Stimulated activated CD8-positive, alpha-beta memory T cell treated with anti-CD3 and anti-CD28 coated beads, Interleukin-12 subunit alpha, Interleukin-12 subunit beta, amount 100 ng/mL, for 1 hour (primary cell): ENCODE results near the gene GPAT2.
"Not testable (repeated sequence)": the region's sequence is repeated elsewhere in the genome, so short reads cannot be mapped to it uniquely, and the experiment has no call there.

Experiments
- DNase-seq: peaks from one replicate; pipeline ENCODE4 v3.0.0-alpha.2; 2020; ENCODE audit warnings: low read depth

Gene GPAT2

DNA sequence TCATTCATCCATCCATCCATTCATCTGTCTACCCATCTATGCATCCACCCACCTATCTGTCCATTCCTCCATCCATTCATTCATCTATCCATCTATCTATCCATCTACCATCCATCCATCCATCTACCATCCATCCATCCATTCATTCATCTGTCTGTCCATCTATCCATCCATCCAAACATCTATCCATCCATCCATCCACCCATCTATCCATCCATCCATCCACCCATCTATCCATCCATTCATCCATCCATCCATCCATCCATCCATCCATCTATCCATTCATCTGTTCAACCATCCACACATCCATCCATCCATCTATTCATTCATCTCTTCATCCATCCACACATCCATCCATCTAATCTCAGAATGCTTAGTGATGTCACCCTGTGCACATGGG, 30.0 kb upstream of the GPAT2 start:
- not testable (repeated sequence) for DNase-seq

DNA sequence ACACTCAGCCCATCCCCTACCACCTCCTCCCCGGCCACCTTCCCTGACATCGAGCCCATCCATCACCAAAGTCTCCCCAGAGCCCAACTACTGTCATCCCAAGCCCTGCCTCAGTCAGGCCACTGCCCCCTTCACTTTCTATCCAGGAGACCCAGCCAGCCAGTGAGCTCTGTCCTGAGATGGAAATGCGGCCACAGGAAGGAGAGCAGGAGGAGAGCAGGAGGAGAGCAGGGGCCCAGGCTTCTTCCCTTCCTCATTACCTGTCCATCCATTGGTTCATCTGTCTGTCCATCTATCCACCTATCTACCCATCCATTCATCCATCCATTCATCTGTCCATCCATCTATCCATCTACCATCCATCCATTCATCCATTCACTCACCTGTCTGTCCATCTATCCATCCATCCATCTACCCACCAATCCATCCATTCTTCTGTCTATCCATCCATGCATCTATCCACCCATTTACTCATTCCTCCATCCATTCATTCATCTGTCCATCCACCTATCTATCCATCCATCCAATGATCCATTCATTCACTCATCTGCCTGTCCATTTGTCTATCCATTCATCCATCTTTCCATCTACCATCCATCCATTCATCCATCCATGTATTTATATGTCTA, 29.4 kb upstream of the GPAT2 start:
- not testable (repeated sequence) for DNase-seq

DNA sequence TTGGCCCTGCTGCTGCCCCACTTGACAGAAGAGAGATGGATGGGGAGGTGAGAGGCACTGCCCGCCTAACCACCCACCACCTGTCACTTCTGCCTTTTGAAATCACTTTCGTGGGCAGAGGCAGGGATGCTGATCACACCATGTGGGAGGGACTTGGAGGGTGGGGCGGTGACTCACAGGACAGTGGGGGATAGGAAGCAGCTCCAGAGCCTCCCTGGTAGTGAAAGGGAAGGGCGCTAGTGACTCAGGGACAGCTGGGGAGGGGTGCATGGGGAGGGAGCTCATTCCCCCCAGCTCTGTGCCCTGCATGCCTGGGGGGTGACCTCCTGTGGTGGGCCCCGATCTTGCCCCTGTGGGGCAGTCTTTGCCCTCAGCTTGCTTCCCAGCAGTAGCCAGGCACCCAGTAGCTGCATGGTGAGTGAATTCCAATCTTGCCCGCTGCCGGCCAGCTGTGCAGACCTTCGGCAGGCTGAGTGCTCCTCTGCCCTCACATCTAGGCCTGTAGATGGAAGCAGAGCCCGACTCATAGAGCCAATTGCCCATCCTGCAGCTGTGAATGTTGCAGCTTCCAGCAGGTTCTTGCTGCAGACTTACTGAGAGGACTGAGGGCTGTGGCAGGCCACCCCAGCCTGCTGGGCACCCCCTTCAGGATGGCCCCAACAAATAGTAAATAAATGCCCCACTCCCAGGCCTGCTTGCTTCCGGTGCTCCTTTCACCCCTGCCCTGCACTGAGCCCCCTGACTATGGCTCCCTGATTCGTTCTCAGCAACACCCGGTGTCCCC, 28.6 kb upstream of the GPAT2 start:
- DNase-seq, result not testable (repeated sequence)

DNA sequence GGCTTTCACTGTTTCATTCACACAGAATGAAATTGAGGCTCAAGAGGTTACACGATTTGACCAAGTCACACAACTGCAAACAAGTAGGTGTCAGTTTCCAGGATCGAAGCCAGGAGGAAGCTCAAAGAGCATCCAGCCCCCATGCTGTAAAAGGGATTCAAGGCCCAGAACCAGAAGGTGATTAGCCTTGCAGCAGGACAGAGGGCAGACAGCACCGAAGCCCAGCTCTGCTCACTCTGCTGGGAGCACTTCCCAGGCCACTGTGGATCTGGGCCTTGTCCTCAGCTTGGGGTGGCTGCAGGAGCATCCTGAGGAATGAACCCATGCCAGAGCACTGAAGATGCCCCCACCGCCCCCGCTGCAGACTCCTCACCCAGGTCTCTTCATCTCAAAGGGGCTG, 27.8 kb upstream of the GPAT2 start:
- not testable (repeated sequence) for DNase-seq

DNA sequence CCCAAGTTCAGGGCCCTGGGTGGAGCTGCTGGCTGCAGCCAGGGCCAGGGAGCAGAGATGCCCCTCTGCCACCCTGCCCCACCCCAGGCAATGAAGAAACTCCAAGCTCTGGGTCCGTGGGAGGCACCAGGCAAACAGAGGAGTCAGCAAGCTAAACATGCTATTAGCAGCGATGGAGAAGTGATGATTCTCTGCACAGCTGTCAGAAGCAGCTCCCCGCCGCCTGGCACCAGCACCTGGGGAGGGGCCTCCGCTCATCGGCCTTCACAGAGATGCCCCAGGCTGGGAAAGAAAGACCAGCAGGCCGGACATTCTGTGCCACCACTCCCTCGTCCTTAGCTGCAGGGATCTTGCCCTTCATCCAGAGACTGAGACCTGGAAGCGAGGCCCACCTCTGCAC, 27.2 kb upstream of the GPAT2 start:
- DNase-seq, result not testable (repeated sequence)

DNA sequence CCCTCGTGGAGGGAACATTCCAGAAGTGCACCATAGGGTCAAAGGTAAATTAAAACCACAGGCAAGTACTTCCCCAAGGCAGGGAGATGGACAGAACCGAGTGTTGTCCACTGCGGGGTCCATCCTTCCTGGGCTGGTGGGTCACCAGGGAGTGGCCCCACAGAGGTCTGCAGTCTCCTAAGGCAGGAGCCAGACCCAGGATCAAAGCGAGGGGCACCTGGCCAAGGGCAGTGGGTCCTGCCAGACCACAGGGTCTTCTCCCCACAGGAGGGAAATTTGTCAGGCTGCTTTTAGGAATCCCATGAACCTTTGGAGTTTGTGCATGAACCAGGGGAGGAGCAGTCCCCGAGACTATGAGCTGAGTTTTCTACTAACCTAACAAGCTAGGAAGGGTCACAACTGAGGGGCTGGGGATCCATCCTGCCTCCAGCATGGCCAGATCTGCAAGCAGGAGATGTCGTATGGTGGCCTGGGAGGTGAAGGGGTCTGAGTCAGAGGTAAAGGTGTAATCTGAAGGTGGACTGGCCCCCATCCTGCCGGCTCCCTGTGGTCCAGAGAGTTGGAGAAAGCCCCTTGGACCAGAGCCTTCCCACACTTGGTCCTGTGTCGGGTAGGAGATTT, 26.6 kb upstream of the GPAT2 start:
- DNase-seq, result not testable (repeated sequence)

DNA sequence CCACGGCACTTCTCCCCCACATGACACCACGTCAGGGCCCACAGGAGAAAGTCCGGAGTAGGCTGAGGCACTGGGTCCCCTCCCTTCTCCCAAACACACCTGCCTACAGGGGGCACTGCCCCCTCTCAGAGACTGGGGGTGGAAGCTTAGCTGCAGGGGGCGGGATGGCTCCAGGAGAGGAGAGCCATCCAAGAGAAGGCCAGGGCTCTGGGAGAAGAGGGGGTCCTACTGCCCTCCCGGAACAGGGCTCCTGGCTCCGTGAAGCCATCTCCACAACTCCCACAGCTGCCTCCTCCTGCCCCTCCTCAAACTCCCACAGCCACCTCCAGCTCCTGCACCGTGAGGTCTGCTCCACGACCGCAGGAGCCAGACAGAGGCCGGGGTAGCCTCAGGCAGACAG, 25.6 kb upstream of the GPAT2 start:
- not testable (repeated sequence) for DNase-seq

DNA sequence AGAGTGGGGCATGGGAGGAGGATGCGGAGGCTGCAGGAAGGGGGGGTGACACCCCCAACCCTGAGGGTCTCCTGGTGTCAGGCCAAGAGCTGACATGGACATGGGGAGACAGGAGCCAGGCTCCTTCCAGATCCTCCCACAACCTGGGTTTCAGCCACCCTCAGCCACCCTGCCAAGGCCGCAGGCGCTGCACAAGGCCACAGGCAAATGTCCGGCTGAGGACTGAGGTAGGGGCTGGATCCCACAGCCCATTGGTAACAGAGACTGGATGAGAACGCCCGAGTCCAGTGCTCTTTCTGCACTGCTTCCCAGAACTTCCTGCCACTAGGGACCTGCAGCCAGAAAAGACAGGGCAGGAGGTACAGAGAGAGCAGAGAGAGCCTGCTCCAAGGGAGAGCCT, 24.7 kb upstream of the GPAT2 start:
- not testable (repeated sequence) for DNase-seq

DNA sequence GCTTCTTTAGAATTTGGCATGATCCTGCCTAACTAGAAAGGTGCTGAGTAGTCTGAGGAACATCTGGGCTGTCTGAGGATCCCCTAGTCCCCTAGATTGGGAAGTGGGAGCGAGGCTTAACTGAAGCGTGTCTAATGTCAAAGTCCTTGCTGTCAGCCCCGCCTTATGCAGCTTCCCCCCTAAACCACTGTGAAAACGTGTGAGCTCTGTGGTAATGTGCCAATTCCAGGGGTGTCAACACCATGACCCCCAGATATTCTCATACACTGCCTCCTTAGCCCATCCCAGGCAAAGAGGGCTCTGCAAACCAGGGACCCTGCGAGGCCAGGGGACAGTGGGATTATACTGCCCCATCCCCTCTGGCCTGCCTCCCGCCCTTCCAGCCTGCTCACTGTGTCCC, 21.1 kb upstream of the GPAT2 start:
- not testable (repeated sequence) for DNase-seq

DNA sequence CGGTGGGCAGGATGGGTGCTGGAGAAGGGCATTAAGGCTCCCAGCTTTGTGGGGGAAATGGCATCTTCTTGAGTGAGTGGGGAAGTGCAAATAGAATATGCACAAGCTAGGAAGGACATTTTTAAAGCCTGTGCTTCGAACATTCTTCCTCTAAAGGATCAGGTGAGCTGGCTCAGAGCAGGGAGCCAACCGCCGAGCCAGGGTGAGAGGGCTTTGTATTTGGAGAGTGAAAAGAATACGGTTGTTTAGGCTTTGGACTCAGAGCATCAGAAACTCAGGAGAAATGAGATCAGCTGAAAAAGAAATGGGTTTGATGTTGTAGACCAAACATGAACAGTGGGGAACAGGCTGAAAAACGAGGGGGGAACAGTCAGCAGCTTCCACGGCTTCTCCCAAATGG, 19.8 kb upstream of the GPAT2 start:
- DNase-seq, result not testable (repeated sequence)

DNA sequence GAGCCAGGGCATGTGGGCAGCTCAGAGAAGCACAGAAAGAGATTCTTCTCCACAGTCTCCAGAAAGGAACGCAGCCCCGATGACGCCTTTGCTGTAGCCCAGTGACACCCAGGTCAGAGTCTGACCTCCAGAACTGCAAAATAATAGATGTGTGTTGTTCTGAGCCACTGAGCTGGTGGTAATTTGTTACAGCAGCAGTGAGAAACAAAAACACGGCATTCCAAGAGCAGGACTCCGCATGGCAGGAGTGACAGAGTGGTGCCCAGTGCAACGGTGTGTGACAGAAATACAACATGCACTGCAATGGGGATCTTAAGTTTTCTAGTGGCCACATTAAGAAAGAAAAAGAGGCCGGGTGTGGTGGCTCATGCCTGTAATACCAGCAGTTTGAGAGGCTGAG, 18.7 kb upstream of the GPAT2 start:
- DNase-seq, result not testable (repeated sequence)

DNA sequence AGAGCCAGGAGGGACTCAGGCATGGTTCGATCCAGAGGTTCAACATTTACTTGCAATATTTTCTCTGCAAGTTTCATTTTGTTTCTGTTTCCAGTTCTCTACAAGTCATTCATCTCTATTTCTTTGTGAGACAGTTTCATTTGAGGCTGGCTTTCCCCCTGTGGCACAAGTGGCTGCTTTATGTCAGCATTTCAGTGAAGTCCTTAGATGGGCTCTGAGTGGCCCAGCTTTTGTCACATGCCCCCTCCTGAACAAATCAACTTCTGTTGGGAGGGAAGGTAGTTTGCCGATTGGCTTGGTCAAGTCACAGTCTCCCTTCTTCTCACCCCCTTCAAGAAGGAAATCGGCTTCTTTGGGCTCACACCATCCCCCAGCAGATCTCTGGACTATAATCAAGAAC, 17.9 kb upstream of the GPAT2 start:
- not testable (repeated sequence) for DNase-seq

DNA sequence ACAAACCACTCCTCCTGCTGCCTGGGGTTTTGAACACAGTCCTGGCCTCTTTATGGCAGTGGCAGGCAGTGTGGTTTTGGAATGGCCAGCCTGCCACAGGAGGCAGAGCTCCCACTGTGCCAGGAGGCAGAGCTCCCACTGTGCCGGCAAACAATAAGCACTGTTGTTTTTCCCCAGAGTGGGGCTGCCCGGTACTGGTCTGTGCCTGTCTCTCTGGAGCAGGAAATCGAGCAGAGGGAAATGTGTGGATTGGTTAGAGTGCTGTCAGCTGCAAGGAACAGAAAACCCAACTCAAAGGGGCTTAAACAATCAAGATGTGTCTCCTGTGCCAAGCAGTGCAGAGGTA, 15.2 kb upstream of the GPAT2 start:
- not testable (repeated sequence) for DNase-seq

DNA sequence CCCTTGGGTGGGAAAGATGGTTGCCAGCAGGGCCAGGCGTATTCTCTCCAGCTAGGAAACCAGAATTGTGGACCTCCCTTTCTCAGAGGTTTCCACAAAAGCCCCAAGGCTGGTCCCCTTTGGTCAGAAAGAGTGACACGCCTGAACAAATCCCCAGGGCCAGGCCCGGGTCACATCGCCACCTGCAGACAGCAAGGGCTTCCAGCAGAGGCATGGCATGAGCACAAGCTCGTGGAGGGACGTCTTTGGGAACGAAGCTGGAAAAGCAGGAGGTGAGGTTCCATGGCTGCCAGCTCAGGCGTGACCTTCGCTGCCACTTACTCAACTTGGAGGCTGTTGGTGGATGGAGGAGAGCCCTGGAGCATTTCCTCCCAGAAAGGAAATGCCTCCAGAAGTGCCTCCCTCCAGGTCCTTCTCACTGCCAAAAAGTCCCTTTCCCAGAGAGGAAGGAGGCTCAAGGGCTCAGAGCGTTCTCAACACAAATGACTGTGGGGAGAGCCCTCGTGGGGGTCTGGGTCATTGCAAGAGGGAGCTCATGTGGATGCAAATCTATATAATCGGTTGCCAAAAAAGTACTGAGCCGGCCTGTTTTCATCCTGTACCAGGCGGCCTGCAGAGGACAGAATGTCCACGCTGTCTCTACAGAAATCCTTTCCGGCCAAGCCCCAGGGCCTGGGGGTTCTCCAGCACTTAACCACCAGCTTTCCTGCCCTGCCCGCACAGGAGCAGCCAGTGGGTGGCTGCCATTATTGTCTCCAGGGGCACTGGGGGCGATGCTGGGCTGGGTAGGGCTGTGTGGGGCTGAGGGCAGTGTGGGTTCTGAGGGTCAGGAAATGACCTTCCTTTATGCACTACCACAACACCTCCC, 14.6 kb upstream of the GPAT2 start:
- not testable (repeated sequence) for DNase-seq

DNA sequence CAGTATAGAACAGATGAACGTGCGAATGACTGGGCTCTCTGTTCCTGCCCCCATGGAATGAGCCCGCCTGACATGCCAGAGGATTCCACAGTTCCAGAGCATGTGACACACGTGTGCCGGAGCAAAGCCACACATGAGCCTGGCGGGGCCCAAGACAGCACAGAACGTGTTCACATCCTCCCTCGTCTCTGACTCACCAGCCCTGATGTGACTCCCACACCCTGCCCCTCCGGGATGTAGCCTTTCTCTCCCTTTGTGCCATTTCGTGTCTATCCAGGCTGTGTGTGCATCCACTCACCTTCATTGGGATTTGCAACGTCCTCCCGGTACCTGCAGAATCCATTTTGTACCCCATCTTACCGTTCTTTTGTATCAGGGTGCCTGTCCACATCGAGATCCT, 838 bp upstream of the GPAT2 start:
- DNase-seq, result not testable (repeated sequence)

DNA sequence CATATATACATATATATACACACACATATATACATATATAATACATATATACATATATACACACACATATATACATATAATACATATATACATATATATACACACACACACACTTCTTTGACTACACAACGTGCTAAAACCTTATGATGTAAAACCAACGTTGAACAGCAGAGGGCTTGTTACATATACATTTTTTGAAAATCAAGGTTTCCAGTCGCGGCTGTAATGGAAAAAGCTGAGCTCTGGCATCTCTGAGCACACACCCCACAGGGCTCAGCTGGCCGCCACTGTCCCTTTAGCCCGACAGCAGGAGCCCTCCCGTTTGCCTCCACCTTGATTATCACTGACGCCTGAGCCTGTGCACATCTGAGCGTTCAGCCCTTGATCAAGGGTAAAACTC, 719 bp downstream of the GPAT2 start:
- DNase-seq, result not testable (repeated sequence)

DNA sequence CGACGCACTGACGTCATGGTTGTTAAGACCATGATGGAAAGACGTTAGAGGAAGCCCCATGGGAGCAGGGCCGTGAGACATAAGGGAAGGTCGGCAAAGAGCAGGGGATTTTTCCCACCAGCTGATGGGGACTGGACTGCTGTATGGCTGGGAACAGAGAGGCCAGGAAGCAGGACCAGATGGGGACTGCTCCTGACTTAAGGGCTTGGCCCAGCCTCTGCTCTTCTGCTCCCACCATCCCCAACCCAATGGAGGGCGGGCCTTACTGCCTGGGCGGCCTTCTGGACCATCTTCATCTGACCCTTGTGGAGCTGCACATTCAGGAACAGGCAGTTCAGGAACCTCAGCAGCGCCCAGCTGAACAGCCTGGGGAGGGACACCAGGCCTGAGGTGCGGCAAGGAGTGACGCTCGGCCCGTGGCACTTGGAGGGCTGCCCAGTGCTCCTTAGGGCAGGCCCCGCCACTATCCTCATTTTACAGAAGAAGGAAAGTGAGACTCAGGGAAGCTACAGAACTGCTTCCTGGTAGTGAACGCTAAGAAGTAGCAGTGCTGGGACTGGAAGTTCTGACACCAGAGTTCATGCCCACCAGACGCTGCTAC, 6.9 kb downstream of the GPAT2 start:
- not testable (repeated sequence) for DNase-seq

DNA sequence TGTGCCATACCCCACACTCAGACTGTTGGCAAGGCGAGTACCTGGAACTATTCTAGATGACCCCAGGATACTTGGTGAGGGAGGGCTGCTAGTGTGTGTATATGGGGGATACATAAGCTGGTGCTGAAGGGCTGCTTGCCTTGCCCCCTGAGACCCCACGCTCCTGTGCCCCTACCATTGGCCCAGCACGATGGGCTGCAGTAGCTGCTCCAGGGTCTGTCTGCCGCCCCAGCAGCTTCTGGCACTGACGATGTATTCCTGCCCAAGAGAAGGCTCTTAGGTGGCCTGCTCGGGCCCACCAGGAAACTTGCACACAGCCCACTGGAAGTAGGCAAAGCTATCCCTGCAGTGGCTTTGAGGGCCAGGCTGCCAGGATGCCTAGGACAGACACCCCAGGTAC, 9.0 kb downstream of the GPAT2 start:
- DNase-seq, result not testable (repeated sequence)

DNA sequence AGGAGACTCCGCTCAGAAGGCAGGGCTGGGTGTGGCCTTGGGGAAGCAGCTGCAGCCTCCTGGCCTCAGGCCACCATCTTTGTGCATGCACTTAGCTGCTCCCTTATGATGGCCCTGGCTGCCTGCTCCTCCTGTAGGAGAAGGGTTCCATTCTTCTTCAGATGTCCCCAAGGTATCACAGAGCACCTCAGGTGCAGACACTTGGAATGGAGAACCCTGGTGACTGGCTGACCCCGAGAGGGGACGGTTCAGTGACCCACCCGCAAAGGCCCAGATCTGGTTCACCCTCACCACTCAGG, 9.6 kb downstream of the GPAT2 start:
- DNase-seq, result no peak

DNA sequence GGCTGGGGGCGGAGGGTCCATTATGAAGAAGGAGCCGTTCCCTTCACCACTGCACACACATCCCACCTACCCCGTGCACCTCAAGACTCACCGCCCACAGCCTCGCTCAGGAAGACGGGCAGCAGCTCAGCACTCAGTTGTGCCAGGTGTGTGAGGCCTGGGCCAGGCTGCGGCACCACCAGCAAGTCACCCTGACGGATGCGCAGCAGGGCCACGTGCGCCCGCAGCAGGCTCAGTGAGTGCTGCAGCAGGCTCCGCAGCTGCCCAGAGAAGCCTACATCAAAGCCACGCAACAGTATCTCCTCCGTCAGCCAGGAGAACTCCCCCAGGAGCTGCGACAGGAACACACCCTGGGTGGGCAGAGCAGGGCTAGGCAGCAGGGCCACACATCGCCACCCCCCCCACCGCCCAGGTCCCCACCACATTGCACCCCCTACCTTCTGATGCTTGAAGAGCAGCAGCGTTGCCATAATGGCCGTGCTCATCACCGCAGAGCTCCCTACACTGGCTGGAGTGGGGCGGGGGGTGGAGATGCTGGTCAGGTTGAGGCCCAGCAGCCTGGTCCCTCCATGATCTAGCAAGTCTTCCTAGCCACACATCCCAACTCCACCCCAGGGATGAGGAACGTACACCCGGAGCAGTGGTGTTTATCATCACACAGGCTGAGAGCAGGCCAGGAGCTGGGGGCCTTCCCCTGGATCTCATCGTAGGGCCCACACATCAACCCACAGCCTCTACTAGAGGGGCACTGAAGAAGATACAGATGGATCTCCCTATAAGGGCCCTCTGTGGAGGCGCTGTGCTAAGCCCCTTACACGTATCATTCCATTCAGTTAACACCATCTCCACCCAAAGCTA, 10.2 kb downstream of the GPAT2 start:
- no peak for DNase-seq

DNA sequence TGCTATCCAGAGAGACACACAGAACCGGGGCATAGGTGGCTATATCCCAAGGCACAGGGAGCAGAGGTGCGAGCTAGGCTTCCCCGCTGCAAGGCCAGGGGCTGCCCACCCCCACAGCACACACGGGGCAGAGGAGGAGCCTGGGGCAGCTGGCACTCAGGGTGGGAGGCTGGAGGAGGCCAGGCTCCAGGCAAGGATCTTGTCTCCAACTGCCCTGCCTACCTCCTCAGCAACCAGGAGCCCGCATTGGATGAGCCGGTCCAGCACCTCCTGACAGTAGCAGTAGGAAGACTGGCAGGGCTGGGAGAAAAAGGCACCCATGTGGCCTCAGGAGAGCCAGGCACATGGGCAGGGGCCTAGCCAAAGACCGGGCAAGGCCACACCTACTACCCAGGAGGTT, 11.0 kb downstream of the GPAT2 start:
- not testable (repeated sequence) for DNase-seq
